NB4 (cell line): ENCODE measurements around the gene GRM8.

ENCODE experiments used
- DNase-seq: peaks from one replicate; pipeline ENCODE4 v3.0.0; 2010; ENCODE audit warnings: low read depth
- H3K4me3 ChIP-seq: one replicate; pipeline ENCODE4 v1.5.1; 2011; ENCODE audit warnings: mild to moderate bottlenecking, low read depth, low read length, moderate library complexity
- CTCF ChIP-seq: IDR thresholded peaks from one replicate; pipeline ENCODE4 v1.5.1; 2012; ENCODE audit warnings: low read depth, low read length
- MAX ChIP-seq: IDR thresholded peaks from 2 replicates; pipeline ENCODE4 v1.6.1; 2011; ENCODE audit warnings: low read depth, low read length
- MYC ChIP-seq: IDR thresholded peaks from 2 replicates; pipeline ENCODE4 v1.6.1; 2011; ENCODE audit warnings: low read depth, low read length
- POLR2A ChIP-seq: IDR thresholded peaks from 2 replicates; pipeline ENCODE4 v1.6.1; 2011; ENCODE audit warnings: mild to moderate bottlenecking; ENCODE audit not compliant: insufficient read length; ENCODE audit errors: extremely low read depth

GRM8 gene

GRCh38 chr7:127189074-127189473 is 63.7 kb downstream of the GRM8 start:
- DNase-seq: no peak
- no peak for TF ChIP-seq POLR2A
- TF ChIP-seq MYC: no peak
- no peak for TF ChIP-seq CTCF
- TF ChIP-seq MAX: no peak
- H3K4me3 ChIP-seq: no peak overlapping the region

GRCh38 chr7:127187740-127188139 is 65.0 kb downstream of the GRM8 start:
- H3K4me3 ChIP-seq: no peak overlapping the region
- DNase-seq: no peak
- TF ChIP-seq MYC (no peak), MAX (no peak), CTCF (no peak), POLR2A (no peak)

GRCh38 chr7:127186686-127187085 is 66.1 kb downstream of the GRM8 start:
- no peak for DNase-seq
- H3K4me3 ChIP-seq: no peak overlapping the region
- TF ChIP-seq MYC (no peak), CTCF (no peak), MAX (no peak), POLR2A (no peak)

- TF ChIP-seq MYC: no peak
- no peak for TF ChIP-seq POLR2A
- TF ChIP-seq CTCF: no peak
- TF ChIP-seq MAX: no peak
- no peak overlapping the region for H3K4me3 ChIP-seq
- no peak for DNase-seq
Measured at GRCh38 chr7:127177156-127177555, 75.6 kb downstream of the GRM8 start.

- TF ChIP-seq CTCF (no peak), MAX (no peak), POLR2A (no peak), MYC (no peak)
- no peak overlapping the region for H3K4me3 ChIP-seq
- no peak for DNase-seq
Measured at GRCh38 chr7:127162366-127162765, 90.4 kb downstream of the GRM8 start.

- no peak for TF ChIP-seq MAX
- TF ChIP-seq CTCF: peak; percentile 78
- no peak for TF ChIP-seq POLR2A
- TF ChIP-seq MYC: no peak
- peak; percentile 31 for DNase-seq
- no peak overlapping the region for H3K4me3 ChIP-seq
Measured at GRCh38 chr7:127158659-127159058, 94.1 kb downstream of the GRM8 start.
